Activated CD8-positive, alpha-beta memory T cell treated with anti-CD3 and anti-CD28 coated beads for 48 hours (primary cell): ENCODE data around the gene AUTS2.

Experiments used
- DNase-seq, 3 experiments: peaks; one replicate each; pipeline ENCODE4 v3.0.0-alpha.2; 2020; ENCODE audit warnings: low read depth in 2 of 3, low spot score in 2 of 3

The AUTS2 gene

DNA sequence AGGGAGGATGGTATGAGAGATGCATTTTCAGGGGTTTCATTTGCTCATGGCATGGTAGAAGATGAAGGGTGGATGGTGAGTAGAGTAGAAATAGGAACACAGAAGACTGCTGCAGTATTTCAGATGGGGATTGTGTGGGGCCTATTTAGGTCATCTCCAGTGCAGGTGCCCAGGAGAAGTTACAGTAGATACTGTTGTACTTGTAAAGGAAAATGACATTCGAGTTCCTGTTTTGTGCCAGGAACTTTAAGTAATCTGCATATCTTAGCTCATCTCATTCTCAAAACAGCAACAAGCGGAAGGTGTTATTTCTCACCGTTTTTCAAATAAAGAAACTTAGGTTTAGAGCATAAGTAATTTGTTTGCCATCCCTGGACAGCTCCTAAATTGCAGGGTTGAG, 156.2 kb downstream of the AUTS2 start:
- DNase-seq = no peak

DNA sequence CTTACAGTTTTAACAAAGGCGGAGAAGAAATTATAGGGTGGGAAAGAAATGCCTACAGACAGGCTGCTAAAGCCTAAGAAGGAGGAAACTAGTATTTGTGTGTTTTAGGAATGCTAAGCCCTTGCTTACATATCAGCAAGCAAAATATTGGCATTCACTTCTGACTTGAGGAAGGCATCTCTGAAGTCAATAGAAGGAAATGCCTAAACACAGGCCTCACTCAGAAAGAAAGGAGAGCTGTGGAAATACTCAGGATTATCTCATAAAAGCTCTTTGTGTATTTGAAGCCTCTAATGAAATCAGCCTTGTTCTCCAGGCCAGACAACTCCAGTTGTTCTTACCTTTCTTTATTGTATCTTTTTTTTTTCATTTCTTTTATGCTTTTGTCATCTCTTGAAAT, 158.0 kb downstream of the AUTS2 start:
- DNase-seq = no peak

GRCh38 chr7:69757528-69757927, 159.3 kb downstream of the AUTS2 start:
- DNase-seq = no peak

DNA sequence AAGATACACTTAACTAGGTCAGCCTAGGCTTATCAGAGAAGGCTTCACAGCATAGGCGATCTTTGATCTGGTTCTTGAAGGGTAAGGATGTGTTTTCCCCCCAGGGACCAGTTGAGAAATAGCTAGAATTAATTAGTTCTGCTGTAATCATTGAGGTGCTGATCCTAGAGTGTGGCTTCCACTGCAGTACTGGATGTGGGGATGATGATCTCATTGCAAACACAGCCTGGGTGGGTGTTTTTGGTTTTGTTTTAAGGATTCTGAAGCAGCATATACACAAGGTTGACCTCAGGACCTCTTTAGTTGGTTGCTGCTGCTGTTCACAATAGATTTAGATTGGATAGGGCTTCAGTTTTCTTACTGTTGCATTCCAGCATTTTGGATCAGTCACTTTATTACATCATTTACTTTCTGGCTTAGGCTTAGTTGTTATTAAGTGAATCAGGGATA, 159.7 kb downstream of the AUTS2 start:
- DNase-seq = no peak

DNA sequence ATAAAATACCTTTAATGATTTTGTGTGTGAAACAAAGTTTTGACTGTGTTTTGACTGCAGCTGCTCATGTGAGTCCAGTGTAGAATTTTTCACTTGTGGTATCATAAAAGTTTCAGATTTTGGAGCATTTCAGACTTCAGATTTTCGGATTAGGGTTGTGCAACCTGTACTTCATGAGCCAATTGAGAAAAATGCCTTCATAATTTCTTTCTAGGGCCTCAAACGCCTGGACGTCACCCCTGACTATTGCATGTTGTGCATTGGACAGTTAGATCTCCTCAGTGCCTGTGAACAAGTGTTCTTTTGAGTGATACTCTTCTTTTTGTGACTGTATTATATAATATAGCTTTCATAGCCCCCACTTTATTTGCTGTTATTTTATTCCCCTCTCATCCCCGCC, 161.1 kb downstream of the AUTS2 start:
- DNase-seq = no peak

- no peak for DNase-seq
These were observed 163.1 kb downstream of the AUTS2 start for GRCh38 chr7:69761290-69761922.

DNA sequence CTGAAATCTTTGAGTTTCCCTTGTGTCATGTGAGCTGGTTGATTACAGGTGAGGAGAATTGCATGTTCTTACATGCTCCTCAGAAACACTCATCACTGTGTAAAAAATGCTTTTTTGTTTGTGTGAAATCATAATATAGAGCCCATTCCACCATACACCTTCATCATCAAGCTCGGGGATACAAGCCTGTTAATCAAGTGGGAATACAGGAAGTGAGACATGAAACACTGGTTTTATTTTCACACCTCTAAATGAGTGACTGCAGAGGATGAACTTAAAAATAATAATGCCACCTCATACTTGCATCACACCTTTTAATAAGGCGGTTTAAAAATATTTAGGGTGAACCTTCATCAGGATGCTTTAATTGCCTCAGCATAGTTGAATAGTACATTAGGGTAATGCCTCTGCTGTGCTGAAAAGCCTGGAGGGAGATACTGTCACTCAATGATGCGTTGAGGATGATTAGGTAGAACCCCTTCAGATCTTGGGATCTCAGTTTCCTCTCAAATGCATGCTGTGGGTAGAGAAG, 164.6 kb downstream of the AUTS2 start:
- no peak for DNase-seq

DNA sequence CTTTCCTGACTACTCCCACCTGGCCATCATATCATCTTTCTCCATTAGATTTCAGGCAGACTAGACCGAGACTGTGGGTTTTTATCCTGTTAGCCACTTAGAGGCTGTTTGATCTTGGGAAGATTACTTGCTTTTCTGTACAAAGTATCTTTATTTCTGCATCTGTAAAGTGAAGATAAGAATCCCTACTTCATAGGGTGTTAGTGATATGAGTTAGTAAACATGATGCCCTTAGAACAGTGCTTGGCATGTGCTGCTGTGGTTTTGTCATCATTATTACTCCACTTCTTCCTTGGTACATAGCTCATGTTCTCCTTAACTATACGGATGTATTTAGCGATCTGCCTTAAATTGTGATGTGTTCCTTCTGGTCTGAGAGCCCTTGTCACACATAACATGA, 165.2 kb downstream of the AUTS2 start:
- DNase-seq = no peak

GRCh38 chr7:69764147-69764546, 165.9 kb downstream of the AUTS2 start:
- no peak for DNase-seq

DNA sequence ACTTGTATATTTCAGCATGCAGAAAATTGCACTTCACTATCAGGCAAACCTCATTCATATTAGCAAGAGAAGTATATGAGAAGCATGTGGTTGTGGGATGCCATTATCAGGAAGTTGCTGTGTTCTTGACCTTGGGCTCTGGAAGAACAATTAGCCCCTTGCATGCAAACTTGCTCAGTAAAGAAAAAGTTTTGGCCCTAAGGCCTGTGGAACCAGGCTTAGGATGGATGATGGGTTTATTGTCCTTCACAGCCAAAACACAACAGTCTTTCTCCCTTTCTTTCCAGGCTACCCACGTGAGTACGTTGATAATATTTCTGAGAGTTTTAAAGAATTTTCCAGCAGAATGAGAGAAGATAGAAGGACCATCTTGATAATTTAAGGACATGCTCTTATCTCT, 166.4 kb downstream of the AUTS2 start:
- DNase-seq = no peak

- no peak for DNase-seq
These were observed 167.6 kb downstream of the AUTS2 start for GRCh38 chr7:69765879-69766278.

- no peak for DNase-seq
These were observed 170.8 kb downstream of the AUTS2 start for GRCh38 chr7:69768986-69769595.

DNA sequence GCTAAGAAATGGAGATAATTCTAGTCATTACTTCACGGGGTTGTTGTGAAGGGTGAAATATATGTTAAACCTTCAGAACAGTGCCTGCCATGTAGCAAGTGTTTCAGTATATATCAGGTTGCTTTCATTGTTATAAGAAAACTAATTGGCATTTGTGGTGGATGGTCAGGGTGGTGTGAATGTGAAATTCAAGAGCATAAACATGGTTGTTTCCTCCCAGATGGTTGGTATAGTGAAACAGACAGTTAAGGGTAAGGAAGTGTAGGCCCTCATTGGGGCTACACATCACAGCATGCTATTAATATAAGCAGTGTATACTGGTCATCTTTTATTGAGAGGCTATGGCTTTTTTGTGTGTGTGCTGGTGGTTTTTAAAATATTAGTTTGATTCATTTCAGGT, 171.6 kb downstream of the AUTS2 start:
- no peak for DNase-seq

- DNase-seq = no peak
These were observed 172.3 kb downstream of the AUTS2 start for GRCh38 chr7:69770613-69771012.

GRCh38 chr7:69772718-69773436, 174.6 kb downstream of the AUTS2 start:
- DNase-seq = no peak

DNA sequence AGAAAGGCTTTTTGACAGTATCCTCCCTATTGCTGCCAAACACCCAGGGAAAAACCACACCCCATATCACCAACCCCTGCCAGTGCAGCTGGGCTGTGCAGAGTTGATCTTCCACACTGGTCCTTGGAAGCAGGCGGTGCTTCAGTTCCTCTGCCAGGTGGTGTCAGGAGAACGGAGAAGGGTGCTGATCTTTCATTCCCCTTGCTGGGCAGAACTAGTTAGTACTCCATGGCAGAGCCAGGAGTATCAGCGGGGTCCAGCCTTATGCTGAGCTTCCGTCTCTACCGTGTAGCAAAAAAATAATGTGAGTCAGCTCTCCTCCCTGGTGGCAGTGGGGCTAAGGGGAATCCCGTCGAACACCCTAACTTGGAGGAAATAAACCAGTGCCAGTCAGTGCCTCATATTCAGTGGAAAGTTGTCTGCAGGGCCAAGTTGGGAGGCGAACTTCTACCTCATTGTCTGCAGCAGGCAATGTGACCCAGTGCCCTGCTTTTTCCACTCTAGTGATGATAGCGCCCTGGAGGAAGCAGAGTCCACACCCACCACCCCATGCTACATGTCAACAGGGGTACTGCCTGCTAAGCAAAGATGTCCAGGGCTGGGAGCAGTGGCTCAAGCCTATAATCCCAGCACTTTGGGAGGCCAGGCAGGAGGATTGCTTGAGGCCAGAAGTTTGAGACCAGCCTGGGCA, 175.4 kb downstream of the AUTS2 start:
- DNase-seq = no peak

DNA sequence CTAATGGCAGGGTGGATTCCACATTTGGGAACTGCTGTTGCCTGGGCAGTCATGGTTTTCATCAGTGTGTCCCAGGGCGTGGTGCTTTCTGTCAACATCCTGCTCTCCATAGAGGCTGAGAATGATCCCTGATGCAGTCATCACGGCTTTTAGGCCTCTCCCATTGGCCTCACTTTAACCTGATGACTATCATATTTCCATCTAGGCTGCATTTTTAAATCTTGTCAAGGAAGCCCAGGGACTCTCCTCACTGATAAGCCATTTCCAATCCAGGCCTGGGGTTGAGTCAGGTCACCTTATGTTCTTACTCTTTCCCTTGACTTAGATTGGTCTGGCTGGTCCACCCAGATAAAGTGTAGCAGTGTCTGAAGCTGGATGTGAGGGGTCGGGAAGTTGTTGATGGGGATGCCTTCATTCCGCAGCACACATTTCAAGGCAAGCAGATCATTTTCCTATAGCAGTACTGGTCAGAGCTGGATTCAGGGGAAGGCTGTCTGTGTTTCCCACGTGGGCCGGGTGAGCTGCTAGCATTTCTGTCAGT, 177.0 kb downstream of the AUTS2 start:
- no peak for DNase-seq

DNA sequence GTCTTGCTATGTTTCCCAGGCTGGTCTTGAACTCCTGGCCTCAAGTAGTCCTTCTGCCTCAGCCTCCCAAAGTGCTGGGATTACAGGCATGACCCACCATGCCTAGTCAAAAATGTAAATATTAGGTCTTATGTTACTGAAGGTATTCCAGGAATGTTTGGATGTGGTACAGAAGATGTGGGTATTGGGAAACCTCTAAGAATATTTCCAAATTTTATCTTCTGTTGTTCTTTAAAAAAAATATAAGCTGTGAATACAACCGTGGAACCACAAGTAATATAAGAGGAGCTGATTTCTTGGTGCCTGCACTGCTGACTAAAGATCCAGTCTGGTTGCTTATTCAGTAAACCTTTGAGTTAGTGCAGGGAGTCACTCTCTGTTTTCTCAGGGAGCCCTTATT, 178.3 kb downstream of the AUTS2 start:
- DNase-seq = no peak

DNA sequence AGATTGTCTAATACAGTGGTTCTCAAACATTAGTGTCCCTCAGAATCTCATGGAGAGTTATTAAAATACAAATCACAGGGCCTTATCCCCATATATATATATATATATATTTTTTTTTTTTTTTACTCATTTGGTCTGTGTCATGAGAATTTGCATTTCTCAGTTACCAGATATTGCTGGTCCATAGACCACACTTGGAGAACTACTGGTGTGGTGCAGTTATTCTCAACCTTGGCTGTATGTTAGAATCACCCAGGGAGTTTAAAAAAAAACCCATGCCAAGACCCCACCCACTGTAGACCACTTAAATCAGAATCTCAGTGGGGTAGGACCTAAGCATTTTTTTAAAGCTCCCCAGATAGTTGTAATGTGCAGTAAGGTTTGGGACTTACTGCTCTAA, 179.9 kb downstream of the AUTS2 start:
- no peak for DNase-seq

DNA sequence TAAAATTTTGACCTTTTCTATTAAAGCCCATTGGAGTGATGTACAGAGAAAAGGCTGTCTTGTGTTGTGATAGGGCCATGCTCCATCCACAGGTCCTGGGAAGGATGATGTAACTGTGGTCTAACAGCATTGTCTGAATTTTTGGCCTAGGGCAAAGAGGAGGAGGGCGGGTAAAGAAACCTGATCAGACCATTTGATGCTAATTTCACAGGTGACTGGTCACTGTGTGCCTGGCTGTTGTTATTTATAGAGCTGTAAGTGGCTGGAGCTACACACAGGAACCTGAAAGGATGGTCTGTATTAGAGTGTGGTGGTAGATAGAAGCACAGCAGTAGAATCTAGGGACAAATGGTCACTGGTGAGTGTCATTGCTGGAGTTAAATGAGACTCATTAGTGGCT, 182.1 kb downstream of the AUTS2 start:
- DNase-seq = no peak

DNA sequence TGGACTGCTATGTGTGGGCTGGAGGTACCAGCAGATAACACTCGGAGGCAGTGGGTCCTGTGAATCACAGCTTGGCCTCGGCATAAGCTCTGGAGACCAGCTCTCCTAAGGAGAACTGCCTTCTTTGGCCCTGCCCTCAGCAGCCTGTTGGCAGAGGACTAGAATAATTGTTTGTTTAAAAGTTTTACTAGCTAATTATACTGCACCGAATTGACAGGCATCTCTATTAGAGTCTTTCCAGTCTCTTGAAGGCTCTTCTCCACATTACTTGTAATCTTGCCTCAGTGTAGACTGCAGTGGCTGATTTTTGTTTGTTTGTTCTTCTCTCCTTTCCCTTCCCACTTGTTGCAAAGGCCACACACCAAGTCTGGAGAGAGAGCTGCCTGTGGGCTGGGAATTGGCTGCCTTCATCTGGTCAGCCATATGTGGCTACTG, 183.2 kb downstream of the AUTS2 start:
- DNase-seq = no peak
